Measurements from ENCODE around the gene MMP24OS.
A peak's percentile ranks its signal among the peaks of the same experiment; 100 is the strongest.

The MMP24OS gene

DNA sequence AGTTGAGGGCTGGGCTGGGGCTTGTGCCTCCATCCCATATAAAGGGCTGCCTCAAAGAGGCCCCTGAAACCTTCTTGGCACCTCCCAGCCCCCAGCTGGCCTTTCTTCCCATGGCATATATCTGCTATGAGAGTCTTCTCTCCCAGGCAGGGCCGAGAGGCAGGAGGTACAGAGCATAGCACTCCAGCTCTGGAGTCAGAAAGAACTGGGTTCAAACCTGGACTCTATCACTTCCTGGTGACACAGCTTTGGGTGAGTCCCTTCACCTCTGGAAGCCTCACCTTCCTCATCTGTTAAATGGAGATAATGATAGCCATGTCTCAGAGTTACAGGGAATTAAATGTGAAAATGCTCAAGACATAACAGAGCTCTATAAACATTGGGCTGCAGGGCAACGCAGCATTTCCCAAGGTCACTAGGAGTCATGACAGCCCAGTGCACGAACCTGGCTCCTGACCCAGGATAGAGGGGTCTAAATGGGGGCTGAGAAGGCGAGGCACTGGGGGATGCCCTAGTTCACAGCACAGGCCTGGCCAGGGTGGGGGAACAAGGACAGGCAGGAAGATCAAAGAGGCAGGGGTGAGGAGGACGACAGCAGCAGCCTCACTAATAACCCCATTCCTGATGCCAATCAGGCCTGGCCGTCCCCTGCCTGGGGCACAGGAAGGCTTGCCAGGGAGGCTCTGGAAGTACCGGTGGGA lies 12.4 kb upstream of the MMP24OS start:
- DNase-seq, result no peak

DNA sequence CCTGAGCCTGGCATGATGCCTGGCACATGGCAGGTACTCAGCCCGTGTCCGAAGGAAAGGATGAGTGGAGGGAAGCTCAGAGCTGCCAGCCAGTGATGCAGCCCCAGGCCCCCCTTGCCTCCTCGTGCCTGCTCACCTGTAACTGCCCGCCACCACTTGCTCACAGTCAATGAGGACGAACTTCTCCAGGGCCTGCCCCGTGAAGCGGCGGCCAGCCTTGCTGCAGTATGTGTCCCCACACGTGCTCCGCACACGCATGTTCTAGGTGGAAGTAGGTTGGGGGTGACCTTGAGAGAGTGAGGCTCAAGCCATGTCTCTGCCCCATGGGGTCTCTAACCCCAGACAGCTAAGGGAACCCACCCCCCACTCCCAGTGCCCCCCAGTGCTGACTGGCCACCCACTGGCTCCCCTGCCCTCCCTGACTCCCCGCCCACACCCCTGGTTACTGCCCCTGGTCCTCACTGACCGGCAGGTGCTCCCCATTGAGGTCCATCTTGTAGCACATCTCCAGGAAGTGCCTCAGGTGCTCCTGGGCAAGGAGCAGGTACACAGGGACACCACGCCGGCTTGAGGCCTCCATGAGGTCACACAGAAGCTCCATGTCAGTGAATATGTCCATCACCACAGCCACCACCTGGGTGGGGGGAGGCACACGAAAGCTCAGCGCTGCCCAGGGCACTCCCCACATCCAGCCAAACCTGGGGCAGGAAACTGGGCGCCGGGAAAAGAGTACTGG lies 10.6 kb upstream of the MMP24OS start:
- DNase-seq, result no peak

DNA sequence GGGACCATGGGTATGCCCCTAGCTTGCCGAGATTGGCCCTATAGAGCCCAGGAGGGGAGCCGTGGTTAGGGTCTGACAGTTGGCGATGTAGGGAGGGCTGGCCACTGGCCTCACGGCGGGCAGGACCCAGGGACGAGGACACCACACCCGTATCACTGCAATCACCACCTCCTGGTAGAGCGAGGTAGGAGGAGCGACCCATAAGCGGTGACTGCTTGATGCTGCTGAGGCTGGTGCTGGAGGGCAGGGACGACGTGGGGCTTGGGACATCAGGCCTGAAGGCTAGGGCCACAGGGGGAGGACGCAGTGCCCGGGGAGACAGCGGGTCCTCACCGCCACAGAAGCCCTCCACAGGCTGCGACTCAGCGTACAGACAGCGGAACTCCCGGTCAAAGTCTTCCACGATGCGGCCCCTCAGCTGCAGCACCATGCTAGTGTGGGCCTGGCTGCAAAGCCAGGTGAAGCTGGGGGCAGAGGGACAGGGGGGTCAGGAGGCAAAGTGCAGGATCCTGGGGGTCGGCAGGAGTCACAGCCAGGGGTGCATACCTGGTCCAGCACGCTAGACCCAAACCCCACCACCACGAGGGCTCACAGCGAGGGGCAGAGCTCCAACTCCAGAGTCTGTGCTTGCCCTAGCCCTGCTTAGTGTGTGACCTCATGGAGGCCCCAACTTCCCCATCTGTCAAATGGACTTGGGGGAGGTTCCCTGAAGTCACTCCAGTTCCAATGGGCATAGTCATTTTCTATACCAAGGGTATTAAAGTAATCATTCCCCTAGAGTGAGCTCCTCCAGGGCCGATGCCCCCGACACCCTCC lies 9.8 kb upstream of the MMP24OS start:
- no peak for DNase-seq

DNA sequence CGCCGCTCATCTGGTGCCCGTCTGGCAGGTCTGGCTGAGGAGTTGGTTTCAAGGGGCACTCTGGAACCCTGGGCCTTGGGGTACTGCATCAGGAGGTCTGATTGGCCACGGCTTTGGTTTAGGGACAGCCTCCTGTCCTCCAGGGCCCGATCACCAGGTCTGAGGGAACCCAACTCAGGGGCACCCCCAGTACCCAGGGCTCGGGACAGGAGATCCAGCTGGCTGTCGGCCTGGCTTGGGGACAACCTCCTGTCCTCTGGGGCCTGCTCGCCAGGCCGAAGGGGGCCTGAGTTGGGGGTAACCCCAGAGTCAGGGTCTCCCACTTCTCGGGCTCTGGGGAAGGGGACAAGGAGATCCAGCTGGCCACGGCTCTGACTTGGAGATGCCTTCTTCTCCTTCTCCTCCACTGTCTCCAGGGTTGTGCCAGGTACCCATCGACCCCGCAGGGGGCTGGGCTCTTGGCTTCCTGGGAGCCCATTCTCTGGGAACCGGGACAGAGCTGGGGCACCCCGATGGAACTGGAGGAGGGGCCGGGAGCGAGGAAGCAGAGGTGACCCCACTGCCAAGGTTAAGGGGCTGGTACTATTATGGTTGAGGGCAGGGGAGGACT lies 9.1 kb upstream of the MMP24OS start:
- DNase-seq, result no peak

DNA sequence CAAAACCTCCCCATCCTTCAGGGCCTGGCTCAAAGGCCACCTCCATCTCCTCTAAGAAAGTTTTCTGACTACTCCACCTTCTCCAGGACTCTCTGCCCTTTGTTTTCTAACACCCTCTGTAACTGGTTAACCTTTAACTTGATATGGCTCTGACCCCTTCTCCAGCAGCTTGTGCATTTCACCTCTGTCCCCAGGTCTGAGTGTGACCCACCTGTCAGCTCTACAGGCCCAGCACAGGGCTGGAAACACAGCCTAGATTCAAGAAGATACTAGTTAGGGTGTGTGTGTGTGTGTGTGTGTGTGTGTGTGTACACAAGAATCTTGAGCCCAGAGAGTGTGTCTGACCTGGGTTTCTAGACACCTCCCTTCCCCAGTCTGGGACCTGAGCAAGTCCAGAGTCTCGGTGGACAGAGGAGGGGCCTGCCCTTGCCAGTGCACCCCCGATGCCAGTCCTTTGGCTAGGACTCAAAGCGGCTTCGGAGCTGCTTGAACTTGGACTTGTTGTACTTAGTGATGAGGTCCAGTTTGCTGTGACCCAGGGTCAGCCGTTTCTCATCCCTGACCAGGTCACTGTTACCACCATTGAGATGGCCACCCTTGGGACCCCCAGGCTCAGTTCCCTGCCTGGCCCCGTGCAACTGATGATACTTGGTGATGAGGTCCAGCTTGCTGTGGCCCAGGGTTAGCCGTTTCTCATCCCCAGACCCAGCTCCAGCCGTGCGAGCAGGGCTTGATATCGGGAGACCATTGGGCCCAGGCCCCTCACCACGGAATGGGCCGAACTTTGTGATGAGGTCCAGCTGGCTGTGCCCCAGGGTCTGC lies 8.4 kb upstream of the MMP24OS start:
- no peak for DNase-seq

DNA sequence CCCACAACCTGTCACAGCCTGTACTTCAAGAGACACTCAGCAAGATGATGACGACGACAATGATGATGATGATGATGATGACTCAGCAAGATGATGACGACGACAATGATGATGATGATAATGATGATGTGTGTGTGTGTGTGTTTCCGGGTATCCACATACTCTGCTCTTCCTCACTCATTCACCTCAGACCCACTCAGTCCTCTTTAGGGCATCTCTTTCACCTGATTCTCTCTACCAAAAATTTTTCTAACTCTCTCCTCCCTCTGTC lies 7.8 kb upstream of the MMP24OS start:
- DNase-seq, result no peak

DNA sequence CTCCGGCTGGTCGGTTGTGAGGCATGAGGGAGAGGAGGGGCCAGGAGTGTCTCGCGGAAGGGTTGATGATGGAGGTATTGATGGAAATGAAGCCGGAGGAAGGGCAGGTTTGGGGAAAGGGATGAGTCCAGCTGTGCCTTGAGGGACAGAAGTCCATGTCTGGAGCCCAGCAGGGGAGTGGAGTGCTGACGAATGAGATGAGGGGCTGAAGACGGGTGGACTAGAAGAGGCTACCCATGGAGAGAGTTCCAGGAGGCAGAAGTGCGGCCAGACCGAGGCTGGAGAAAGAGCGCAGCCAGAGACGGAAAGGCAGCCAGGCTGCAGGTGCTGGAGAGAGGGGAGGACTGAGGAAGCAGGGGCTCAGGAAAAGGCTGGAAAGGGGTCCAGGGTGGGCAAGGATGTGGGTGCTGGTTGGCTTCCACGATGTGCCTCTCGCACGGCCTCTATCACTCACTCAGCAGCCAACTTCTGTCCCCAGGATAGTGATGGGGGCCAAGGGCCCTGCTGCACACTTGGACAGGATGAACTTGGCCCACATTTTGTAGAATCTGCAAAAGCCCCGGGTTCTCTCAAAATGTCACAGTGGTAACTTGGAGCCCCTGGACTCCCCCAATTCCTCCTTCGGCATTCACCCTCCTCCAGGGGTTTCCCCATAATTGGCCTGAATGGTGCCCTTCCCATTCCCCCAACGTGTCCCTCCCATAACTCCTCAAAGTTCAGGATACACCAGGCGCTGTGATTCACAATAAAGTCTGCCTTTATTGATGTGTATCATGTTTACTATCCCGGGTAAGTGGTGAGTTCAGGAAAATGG lies 7.3 kb upstream of the MMP24OS start:
- DNase-seq, result no peak

DNA sequence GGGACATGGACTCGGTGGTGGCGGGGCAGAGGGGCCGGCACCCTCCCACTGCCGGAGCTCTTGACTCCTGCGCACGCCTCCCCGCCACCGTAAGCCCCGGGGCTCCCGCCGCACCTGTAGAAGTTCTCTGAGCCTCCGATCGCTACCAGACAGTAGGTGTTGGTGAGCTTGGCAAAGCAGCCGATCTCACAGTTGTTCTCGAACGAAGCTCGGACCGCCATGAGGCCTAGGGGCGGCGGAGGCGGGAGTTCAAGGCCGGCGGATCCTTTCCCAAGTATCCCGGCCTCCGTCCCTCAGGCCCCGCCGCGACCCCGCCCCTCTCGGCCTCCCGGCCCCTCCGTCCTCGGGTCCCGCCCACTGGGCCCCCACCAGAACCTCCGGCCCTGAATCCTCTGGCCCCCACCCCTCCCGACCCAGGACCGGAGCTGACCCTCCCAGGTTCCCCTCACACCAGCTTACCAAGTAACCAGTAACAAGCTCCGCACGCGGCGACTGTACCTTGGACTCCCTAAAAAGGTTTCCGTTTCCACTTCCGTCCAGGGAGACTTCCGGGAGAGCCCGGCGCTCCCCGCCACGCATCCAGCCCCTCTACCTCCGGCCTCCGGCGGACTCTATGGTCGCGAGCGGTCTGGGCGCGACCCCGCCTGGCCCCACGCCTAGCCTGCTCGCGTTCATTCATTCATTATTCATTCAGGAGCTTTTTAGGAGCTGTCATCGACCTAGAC lies 6.5 kb upstream of the MMP24OS start, which contains the start of gene EIF6:
EIF6 (minus strand) TSS at position 506 of the 725 bp plus-strand sequence; CDS start at position 221, 285 bp downstream.
- peak; percentile 74 for DNase-seq

DNA sequence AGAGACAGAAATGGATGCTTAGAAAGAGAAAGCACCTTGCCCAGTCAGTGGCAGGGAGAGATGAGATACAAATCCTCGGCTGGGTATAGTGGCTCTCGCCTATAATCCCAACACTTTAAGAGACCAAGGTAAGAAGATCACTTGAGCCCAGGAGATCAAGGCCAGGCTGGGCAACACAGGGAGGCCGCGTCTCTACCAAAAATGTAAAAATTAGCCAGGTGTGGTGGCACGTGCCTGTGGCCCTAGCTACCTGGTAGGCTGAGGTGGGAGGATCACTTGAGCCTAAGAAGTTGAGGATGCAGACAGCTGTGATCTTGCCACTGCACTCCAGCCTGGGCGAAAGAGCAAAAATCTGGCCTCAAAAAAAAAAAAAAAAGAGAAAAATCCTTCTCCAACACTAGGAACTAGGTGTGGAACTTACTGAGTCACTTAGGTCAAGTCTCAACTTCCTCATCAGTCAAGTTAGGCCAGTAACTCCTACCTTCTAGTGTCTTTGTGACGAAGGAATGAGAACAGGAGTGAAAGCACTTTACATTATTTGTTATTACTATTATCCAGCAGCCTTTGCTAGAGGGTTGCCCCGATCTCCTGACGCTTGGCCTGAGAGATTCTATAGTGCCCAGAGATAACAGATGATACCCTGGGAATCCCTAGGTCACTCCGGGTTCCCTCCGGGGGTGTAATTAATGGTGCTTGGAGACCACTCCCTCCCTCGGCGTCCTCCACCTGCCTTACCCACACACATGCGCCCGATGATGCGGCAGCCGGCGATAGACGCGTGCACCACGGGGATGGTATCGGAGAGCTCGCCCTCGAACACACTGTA lies 5.7 kb upstream of the MMP24OS start:
- DNase-seq, result no peak

DNA sequence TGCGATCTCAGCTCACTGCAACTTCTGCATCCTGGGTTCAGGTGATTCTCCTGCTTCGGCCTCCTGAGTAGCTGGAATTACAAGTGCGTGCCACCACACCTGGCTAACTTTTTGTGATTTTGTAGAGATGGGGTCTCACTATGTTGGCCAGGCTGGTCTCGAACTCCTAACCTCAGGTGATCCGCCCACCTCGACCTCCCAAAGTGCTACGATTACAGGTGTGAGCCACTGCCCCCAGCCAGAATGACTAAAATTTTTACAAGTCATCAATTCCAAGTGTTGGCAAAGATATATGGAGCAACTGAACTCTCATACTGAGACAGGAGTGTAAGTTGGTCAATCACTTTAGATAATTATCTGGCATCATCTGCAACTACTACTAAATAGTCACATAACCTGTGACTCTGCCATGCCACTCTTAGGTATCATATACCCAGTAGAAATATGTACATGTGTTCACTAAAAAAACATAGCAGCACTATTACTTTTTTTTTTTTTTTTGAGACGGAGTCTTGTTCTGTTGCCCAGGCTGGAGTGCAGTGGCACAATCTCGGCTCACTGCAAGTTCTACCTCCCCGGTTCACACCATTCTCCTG lies 3.7 kb upstream of the MMP24OS start:
- DNase-seq, result no peak

DNA sequence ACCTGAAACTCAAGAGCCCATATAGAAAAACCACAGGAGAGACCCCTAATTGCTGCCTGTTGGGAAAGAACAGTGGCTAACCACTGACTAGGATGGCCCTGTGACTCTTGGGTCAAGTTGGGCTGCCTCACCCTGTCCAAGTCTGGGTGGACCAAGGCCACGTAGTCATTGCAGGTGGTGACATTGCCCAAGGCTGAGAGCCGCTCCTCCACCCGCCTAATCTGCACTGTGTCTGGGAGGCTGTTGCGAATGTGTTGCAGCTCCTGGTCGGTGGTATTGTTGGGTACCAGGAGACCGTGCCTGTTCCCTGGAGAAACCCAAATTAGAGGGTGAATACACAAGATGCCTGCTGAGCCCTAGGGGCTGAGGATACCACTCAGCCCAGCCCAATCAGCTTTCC lies 2.6 kb upstream of the MMP24OS start:
- DNase-seq, result no peak

DNA sequence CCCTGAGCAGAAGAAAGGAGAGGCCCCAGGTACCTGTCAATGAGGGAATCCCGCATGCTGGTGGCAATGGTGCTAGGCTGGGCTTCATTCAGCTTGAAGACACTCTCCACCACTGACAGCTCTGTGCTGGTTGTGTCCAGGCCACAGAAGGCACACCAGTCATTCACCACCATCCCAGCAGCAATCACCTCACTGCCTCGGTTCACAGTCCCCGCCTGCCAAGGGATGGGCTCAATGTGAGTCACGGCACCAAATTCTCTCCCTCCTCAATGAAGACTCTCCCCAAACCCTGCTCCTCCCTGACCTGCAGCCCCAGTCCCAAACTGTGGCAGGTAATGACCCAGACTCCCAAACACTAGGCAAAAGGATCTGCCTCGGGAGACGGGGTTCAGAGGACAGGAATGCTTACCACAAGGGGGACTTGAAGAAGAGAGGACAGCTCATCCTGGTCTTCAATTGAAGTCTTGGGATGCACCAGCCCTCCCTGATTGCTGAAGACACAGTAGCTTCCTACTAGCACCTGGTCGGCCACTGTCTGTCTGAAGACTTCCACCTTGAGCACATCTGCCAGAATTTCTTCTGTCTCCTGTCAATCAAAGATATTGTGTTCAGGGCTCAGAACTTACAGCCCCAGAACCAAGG lies 1.7 kb upstream of the MMP24OS start:
- no peak for DNase-seq

DNA sequence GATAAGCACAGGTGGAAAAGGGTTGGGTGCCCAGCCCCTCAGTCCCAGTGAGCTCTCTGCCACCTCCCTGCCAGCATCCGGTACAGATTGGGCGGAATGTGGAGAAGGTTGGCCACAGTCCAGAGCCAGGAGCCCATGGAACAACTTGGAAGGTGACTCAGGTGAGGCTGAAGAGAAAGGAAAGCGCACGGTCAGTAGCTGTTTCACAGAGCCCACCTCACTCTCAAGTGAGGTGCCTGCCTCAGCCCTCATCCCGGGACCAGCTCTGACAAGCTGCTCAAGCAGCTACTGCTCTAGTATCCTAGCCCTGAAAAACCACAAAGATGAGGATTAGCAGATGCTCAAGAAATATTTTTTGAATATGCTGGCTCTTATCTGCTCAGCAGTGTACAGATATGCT lies 1.1 kb upstream of the MMP24OS start:
- no peak for DNase-seq

DNA sequence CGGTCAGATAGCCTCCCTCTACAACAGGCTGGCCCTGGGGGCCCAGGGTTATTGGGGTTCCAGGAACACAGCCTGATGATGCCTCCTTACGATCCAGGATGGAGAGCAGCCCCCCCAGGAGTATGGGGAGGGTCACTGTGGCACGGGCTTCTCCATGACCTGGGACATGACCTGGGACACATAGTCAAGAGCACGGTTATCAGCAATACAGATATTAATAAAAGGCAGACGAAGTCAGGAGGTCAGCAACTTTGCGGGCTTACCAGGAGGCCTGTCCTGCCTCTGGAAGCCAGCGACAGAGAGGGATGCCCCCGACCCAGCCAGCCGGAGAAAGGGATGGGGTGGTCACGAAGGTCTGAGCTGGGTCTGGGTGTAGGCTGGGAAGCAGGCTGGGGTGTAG lies 795 bp downstream of the MMP24OS start:
- DNase-seq, result no peak

DNA sequence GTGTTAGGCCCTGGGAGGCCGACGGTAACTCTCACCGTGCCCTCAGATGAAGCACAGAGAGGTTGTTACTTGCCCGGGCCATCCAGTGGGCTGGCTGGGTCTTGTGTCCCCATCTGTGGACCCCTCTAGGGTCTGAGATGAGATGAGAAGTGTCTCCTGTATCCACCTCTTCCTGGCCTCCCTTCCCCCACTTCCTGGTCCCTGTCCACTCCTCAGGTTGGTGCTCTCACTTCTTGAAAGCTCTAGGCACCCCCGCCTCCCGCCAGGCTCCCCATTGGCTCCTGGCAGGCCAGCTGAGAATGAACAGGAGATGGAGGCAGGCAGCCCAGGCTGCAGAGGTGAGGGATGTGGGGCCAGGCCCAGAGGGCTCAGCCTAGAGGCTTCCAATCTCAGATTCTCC lies 1.5 kb downstream of the MMP24OS start:
- no peak for DNase-seq

DNA sequence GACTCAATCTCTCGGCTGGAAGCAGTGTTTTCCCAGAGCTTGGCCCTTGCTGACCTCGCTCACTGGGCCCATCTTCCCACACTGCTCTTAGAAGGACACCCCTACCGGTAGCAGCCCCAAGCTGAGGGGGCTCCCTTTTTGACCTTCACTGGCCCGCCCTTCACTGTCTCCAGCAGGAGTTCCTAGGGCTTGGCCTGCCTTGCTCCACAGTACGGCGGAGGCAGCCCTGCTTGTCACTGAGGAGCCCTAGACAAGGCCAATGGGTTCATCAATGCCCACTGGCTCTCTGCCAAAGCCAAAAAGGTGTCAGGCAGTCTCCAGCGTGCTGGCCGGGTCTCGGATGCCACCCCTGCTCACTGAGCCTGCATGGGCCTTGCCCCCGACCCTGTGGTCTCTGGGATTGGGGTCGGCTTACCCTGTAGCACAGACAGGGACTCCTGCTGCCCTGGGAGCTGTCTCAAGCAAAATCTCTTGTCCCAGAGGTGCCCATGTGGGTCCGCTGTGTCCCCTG lies 2.1 kb downstream of the MMP24OS start:
- DNase-seq, result no peak

DNA sequence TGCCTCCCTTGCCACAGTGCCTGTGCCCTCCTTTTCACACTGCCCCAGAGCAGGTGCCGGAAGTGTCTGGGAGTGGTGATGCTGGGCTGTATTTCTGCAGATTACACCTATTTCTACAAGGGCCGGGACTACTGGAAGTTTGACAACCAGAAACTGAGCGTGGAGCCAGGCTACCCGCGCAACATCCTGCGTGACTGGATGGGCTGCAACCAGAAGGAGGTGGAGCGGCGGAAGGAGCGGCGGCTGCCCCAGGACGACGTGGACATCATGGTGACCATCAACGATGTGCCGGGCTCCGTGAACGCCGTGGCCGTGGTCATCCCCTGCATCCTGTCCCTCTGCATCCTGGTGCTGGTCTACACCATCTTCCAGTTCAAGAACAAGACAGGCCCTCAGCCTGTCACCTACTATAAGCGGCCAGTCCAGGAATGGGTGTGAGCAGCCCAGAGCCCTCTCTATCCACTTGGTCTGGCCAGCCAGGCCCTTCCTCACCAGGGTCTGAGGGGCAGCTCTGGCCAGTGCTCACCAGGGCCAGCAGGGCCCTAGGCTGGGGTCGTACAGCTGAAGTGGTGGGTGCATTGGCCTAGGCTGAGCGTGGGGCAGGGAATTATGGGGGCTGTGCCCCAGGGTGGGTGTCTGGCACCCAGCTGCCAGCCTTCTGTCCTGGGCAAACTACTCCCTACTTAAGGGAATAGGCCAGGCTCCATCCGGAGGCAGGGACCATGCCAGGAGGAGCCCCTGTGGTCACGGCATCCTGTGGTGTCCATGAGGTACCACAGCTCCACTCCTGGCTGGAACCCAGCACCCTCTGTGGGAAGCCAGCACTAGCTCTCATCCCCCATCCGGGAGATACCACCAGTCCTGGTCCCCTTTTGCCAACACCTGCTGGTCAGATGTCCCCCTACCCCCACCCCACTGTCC lies 3.5 kb downstream of the MMP24OS start:
- no peak for DNase-seq
